GM15510 (cell line): ENCODE results near the gene SUPT3H.

Experiments used
- POLR2A ChIP-seq: IDR thresholded peaks from 3 replicates; pipeline ENCODE4 v1.6.1; 2011; ENCODE audit warnings: borderline replicate concordance; ENCODE audit not compliant: insufficient read length; ENCODE audit errors: extremely low read depth

SUPT3H gene

GRCh38 chr6:45092135-45092534, 285.6 kb downstream of the SUPT3H start:
- no peak for TF ChIP-seq POLR2A

- TF ChIP-seq POLR2A, result no peak
These were observed 291.2 kb downstream of the SUPT3H start for GRCh38 chr6:45086360-45087084.

GRCh38 chr6:45084257-45084656, 293.5 kb downstream of the SUPT3H start:
- no peak for TF ChIP-seq POLR2A

GRCh38 chr6:45082091-45082490, 295.6 kb downstream of the SUPT3H start:
- no peak for TF ChIP-seq POLR2A

- TF ChIP-seq POLR2A, result no peak
These were observed 296.1 kb downstream of the SUPT3H start for GRCh38 chr6:45081634-45082033.

GRCh38 chr6:45078432-45078831, 299.3 kb downstream of the SUPT3H start:
- no peak for TF ChIP-seq POLR2A

- no peak for TF ChIP-seq POLR2A
These were observed 301.4 kb downstream of the SUPT3H start for GRCh38 chr6:45076217-45076930.

- TF ChIP-seq POLR2A, result no peak
These were observed 302.5 kb downstream of the SUPT3H start for GRCh38 chr6:45075246-45075645.

- TF ChIP-seq POLR2A, result no peak
These were observed 303.3 kb downstream of the SUPT3H start for GRCh38 chr6:45074439-45074838.

- no peak for TF ChIP-seq POLR2A
These were observed 304.0 kb downstream of the SUPT3H start for GRCh38 chr6:45073771-45074170.

- no peak for TF ChIP-seq POLR2A
These were observed 305.1 kb downstream of the SUPT3H start for GRCh38 chr6:45072673-45073072.

- TF ChIP-seq POLR2A, result no peak
These were observed 305.7 kb downstream of the SUPT3H start for GRCh38 chr6:45072016-45072415.

- no peak for TF ChIP-seq POLR2A
These were observed 308.6 kb downstream of the SUPT3H start for GRCh38 chr6:45069091-45069490.

GRCh38 chr6:45057711-45058110, 320.0 kb downstream of the SUPT3H start:
- TF ChIP-seq POLR2A, result no peak

- no peak for TF ChIP-seq POLR2A
These were observed 323.1 kb downstream of the SUPT3H start for GRCh38 chr6:45054610-45055009.

- no peak for TF ChIP-seq POLR2A
These were observed 325.4 kb downstream of the SUPT3H start for GRCh38 chr6:45052325-45052724.
